Esophagus muscularis mucosa (tissue), 4 donors: Measurements from ENCODE around the gene GATM.
"Not testable (repeated sequence)": the region's sequence is repeated elsewhere in the genome, so short reads cannot be mapped to it uniquely, and the experiment has no call there.

Source experiments
- CTCF ChIP-seq, 3 experiments: fragments of 200-600 bp in 2 of 3; fragments of 450-650 bp in 1 of 3; sonication (generic) in 2 of 3; IDR thresholded peaks; one replicate each; pipeline ENCODE4 v1.5.1; 2017 to 2019; ENCODE audit warnings: antibody characterized with exemption in 3 of 3, mild to moderate bottlenecking in 2 of 3, moderate library complexity in 1 of 3
- EP300 ChIP-seq: sonication (generic); formaldehyde crosslinking; IDR thresholded peaks from one replicate; pipeline ENCODE4 v1.6.1; 2017; ENCODE audit warnings: antibody characterized with exemption
- POLR2A ChIP-seq: fragments of 450-650 bp; IDR thresholded peaks from one replicate; pipeline ENCODE4 v1.6.1; 2017; ENCODE audit warnings: antibody characterized with exemption, moderate library complexity, mild to moderate bottlenecking, low read depth
- POLR2AphosphoS5 ChIP-seq, 2 donors: sonication (generic); formaldehyde crosslinking; IDR thresholded peaks; one replicate each; pipeline ENCODE4 v1.6.1; 2017; ENCODE audit warnings: antibody characterized with exemption in 2 of 2

GRCh38 chr15:45370042-45370441 lies 8.3 kb downstream of the GATM start:
- TF ChIP-seq EP300; POLR2A; CTCF (IDR thresholded peaks at IDR 0.05); POLR2AphosphoS5 (IDR thresholded peaks at IDR 0.05): not testable (repeated sequence)
